Measurements from ENCODE around the gene POLR2E.

The POLR2E gene

DNA sequence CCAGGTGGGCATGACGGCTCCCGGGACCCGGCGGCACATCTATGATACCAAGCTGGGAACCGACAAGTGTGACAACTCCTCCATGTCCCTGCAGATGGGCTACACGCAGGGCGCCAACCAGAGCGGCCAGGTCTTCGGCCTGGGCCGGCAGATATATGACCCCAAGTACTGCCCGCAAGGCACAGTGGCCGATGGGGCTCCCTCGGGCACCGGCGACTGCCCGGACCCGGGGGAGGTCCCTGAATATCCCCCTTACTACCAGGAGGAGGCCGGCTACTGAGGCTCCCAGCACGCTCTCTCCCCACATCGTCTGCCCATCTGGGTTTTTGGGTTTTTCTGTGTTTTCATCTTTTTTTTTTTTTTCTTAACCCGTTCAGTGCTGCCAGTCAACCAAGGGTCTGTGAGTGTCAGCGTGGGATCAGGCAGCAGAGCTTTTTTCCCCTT lies 57.5 kb downstream of the POLR2E start:
- H3K27ac ChIP-seq (replicated peaks), result peak overlapping the region; percentile 75

More for the DNA sequence above, 57.5 kb downstream of the POLR2E start:
- TF ChIP-seq, protein P1, sequence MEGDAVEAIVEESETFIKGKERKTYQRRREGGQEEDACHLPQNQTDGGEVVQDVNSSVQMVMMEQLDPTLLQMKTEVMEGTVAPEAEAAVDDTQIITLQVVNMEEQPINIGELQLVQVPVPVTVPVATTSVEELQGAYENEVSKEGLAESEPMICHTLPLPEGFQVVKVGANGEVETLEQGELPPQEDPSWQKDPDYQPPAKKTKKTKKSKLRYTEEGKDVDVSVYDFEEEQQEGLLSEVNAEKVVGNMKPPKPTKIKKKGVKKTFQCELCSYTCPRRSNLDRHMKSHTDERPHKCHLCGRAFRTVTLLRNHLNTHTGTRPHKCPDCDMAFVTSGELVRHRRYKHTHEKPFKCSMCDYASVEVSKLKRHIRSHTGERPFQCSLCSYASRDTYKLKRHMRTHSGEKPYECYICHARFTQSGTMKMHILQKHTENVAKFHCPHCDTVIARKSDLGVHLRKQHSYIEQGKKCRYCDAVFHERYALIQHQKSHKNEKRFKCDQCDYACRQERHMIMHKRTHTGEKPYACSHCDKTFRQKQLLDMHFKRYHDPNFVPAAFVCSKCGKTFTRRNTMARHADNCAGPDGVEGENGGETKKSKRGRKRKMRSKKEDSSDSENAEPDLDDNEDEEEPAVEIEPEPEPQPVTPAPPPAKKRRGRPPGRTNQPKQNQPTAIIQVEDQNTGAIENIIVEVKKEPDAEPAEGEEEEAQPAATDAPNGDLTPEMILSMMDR (IDR thresholded peaks at IDR 0.05; ENCODE audit: insufficient read depth, low read length), result no peak
- TF ChIP-seq GABPA (IDR thresholded peaks at IDR 0.05; ENCODE audit: low read depth) (no peak), POLR2AphosphoS5 (IDR thresholded peaks at IDR 0.05; ENCODE audit: low read depth) (no peak), SPI1 (IDR thresholded peaks at IDR 0.05; ENCODE audit: borderline replicate concordance, low read depth) (no peak)
- TF ChIP-seq, protein P2, sequence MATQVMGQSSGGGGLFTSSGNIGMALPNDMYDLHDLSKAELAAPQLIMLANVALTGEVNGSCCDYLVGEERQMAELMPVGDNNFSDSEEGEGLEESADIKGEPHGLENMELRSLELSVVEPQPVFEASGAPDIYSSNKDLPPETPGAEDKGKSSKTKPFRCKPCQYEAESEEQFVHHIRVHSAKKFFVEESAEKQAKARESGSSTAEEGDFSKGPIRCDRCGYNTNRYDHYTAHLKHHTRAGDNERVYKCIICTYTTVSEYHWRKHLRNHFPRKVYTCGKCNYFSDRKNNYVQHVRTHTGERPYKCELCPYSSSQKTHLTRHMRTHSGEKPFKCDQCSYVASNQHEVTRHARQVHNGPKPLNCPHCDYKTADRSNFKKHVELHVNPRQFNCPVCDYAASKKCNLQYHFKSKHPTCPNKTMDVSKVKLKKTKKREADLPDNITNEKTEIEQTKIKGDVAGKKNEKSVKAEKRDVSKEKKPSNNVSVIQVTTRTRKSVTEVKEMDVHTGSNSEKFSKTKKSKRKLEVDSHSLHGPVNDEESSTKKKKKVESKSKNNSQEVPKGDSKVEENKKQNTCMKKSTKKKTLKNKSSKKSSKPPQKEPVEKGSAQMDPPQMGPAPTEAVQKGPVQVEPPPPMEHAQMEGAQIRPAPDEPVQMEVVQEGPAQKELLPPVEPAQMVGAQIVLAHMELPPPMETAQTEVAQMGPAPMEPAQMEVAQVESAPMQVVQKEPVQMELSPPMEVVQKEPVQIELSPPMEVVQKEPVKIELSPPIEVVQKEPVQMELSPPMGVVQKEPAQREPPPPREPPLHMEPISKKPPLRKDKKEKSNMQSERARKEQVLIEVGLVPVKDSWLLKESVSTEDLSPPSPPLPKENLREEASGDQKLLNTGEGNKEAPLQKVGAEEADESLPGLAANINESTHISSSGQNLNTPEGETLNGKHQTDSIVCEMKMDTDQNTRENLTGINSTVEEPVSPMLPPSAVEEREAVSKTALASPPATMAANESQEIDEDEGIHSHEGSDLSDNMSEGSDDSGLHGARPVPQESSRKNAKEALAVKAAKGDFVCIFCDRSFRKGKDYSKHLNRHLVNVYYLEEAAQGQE (IDR thresholded peaks at IDR 0.05; ENCODE audit: insufficient replicate concordance, low read depth), result no peak
- no peaks in the 10 kb centered on the region for H3K27me3 ChIP-seq (ENCODE audit: insufficient read depth, poor library complexity, severe bottlenecking)
- H3K4me3 ChIP-seq (replicated peaks; ENCODE audit: insufficient read depth, low read length), result no peak overlapping the region
- no peak for DNase-seq (ENCODE audit: low read depth in 1 of 2, low spot score in 1 of 2)
